Measurements from ENCODE around the gene NRARP.

The NRARP gene

DNA sequence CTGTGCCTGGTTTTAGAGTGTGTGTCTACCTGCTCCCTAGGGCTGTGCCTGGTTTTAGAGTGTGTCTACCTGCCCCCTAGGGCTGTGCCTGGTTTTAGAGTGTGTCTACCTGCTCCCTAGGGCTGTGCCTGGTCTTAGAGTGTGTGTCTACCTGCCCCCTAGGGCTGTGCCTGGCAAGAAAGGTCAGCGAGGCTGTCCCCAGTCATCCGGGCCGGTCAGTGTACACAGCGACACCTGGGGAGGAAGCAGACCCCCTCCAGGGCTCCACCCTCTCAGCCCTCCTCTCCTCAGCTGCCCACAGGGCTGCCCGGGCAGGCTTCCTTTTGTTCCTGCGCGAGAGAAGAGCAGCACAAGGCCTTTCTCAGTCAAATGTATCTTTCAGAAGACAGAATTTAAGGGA is 4.1 kb downstream of the NRARP start:
- no peak for DNase-seq

DNA sequence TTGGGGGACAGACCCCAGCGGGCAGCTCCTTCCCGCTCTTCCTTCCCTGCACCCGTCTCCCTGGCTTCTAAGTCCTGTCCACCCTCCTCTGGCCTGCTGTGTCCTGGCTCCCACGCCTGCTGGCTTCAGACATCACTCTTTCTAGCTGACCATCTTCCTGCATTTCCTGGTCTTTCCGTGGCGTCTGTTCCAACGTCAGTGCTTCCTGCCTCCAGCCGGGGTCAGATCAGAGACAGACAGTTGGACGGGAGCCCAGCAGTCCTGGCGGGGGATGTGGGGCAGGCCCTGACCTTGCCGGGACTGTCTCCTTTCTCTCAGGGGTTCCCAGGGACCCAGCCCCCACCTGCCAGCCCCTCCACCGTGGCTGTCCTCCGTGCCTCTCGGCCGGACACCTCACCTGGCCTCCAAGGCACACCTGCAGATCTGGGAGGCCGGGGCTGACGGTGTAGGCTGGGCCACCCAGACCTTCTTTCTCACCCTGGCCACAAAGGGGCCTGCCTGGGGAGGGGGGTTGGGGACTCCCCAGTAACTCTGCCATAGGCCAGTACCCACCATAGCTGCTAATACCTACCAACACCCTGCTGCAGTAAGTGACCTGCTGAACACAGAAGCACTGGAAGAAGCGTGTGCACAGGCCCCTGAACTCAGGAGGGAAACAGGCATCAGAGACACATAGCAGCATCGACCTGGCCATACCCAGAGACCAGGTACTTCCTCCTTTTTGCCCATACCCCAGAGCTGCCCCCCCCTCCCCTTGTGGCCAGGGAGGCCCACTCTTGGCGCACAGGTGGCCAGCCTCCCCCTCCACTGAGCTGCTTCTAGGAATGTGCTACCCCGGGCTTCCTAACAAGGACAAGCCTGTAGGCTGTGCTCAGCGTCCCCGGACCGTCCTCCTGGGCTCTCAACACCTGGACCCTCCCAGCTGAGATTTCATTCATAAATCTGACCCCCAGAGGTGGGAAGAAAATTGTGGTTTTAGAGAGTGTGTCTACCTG is 5.1 kb downstream of the NRARP start:
- no peak for DNase-seq

DNA sequence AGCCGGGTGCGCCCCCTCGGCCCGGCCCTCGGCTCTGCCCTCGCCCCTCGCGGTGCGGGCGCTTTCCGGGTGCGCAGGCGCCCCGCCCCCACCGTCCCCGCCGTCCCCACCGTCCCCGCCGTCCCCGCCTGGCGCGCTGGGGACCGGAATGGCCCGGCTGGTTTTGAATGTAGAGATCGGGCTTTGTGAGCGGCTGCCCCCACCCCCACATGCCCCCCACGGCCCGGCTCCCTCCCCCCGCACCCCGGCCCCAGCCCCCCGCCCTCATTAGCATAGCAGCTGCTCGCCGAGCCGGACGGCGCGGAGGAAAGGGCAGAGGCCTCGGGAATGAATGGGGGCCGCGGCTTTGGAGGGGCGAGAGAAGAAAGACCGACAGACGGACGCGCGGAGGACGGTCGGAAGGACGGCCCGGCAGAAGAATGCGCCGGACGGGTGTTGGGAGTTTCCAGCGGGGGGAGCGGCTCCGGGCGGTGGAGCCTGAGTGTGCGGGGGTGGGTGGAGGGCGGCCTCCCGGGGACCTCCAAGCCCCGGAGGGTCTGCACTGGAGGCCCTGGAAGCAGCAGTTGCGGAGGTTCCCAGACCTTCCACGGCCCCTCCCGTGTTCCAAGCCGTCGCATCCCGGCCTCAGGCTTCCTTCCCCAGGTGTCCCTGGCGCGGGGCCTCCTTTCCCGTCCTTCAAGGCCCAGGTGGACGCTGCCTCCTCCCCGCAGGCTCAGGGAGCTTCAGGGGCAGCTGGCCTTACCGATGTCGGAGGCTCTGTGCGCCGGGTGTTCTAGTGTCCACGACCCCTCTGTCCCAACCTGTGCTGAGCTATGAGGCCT is 6.0 kb downstream of the NRARP start:
- DNase-seq, result no peak

DNA sequence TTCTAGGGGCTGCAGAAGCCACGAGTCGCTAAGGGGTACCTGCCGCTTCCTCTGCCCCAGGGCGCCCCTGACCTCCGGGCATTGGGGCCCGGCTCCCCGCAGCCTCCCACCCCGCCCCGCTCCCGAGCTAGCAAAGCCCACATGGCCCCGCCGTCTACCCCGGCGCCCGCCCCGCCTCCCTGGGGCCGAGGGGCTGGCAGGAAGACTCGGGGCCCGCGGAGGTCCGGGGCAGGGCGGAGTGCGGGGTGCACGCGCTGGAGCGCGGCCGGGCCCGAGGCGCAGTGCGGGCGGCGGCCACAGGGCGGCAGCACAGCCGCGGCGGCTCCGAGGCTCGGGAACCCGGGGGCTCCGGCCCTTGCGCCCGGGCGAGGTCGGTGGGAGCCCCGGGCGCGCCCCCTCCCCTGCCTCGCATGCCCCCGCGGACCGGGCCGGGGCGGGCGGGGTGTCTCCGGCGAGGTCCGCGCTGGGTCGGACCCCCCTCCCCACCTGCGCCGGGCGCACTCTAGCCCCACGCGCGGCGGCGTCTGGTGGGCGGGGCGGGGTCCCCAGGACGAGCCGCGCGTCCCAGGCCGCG is 6.7 kb downstream of the NRARP start:
- peak; percentile 60 for DNase-seq

DNA sequence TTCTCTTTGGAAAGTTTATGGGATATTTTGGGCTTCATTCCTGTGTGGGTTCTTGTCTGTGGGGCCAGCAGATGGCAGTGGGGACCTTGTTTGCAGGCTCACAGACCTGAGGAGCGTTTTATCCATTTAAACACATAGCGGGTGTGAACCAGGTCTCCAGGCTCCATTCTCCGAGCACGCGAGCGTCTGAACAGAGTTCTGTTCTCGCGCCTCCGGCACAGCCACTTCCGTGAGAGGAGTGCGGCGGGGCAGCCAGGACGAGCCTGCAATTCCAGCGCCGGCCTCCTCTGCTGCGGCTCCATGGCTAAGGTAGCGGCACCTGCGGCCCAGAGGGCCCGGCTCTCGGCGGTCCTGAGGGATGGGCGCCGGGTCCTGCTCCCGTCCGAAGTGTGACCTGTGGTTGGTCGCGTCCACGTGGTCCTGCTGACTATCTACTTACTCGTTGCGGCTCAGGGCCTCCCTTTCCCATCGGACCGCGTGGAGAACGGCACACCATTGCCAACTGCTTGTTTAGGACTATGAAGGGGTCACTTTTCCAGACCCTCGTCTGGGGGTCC is 7.3 kb downstream of the NRARP start:
- peak; percentile 13 for DNase-seq

DNA sequence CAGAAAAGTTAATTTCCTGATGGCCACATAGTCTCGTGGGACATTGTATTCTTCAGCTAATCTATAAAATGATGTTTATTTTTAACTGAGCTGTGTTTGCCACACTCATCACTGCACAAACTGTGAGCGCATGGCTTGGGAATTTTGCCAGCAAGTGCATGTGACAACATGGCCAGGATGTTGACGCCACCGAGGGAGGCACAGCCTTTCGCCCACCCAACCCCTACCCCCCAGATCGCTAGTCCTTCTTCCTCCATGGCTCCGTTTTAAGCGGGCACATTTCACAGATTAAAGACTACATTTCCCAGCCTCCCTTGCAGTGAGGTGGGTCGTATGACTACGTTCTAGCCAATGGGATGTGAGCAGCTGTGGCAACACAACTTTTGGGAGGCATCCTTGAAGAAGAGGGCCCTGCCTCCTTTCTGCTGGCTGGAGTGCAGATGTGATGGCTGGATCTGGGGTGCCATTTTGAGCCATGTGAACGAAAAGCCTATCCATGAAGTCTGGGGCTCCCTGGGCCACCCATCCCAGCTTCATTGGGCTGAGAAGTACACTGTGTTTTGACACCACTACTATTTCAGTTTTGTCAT is 7.9 kb downstream of the NRARP start:
- peak; percentile 41 for DNase-seq

DNA sequence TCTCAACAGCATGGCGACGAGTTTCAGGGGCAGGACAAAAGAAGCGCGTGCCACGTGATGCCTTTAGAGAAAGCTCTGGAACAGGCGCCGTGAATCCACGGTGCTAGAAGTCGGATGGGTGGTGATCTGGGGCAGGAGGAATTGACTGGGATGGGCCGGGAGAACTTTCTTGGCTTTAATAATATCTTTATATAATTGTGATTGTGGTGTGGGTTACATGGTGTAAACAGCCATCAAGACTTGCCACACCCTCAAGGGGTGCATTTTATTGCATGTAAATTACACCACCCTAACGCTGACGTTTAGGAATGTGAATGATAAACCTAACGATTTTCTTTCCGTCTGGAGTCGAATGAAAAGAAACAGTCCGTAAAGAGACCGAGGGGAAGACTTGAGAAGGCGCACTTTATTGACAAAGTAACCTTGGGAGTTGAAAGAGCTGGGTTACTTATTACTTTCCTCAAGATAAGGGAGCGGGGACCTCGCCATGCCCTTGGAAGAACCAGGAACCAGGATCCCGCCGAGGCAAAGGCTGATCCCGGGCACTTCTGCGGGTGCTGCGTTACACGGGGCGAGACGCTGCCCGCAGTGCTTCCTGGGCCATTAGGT is 8.5 kb downstream of the NRARP start:
- no peak for DNase-seq

DNA sequence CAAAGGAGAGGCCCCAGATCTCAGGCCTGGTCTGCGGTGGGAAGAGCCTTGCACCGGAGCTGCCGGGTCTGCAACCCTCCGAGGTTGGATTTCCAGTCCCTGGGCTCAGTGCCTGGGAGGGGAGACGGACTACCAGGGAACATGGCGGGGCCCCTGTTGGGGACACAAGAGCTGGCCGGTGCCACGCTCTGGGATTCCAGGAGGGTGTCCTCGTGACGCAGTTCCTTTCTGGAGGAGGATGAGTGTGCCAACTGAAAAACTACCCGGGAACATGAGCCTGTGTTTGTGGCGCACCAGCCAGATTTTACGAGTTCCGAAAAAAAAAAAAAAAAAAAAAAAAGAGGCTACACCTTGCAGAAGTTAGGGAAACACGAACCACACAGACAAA is 9.0 kb downstream of the NRARP start:
- no peak for DNase-seq

DNA sequence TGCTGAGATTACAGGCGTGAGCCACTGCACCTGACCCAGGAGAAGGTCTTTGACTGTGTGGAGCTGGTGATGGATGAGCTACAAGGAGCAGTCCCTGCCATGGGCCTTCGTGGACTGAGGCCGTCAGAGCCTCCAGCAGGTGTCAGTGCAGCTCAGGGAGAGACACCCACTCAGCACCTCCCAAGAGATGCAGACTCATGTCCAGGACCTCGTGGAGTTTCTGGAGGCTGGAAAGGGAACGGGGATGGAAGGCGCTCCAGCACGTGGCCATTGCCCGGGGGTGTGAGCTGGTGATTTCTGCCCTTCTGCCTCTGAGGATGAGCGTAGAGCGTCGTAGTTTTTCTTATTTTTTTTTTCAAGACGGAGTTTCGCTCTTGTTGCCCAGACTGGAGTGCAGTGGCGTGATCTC is 15.1 kb downstream of the NRARP start:
- no peak for DNase-seq

DNA sequence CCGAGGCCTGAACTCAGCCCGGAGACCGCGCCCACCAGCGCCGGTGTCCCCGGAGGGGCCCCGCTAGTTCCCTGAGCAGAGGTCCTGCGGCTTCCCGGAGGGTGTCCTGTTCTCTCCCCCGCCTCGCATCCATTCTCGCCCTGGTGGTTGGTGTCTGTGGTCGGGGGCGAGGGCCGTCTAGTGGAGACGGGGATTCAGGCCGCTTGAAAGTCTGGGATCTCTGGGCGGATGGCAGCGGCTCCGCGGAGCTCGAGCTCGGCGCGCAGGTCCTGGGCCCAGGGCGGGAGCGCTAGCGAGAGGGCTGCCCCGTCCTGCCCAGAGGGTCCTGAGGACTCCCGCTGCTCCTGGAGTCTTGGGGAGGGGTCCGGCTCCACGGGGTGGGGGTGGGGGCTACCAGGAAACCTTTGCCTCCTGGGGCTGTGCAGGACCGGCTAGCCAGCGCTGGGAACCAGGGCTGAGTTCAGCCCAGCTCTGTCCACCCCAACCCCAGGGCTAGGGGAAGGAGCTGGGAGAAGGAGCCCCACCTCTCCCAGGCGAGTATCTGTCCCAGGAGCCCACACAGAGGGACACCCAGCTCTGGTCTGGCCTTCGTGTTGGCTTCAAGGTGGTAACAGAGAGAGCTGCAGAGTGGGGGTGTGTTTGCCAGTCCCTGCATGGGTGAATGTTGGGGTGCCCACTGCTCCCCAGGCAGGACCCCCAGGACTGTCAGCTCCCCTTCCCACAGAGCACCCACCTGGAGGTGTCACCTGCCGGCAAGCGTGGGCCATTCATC is 20.5 kb downstream of the NRARP start:
- no peak for DNase-seq

DNA sequence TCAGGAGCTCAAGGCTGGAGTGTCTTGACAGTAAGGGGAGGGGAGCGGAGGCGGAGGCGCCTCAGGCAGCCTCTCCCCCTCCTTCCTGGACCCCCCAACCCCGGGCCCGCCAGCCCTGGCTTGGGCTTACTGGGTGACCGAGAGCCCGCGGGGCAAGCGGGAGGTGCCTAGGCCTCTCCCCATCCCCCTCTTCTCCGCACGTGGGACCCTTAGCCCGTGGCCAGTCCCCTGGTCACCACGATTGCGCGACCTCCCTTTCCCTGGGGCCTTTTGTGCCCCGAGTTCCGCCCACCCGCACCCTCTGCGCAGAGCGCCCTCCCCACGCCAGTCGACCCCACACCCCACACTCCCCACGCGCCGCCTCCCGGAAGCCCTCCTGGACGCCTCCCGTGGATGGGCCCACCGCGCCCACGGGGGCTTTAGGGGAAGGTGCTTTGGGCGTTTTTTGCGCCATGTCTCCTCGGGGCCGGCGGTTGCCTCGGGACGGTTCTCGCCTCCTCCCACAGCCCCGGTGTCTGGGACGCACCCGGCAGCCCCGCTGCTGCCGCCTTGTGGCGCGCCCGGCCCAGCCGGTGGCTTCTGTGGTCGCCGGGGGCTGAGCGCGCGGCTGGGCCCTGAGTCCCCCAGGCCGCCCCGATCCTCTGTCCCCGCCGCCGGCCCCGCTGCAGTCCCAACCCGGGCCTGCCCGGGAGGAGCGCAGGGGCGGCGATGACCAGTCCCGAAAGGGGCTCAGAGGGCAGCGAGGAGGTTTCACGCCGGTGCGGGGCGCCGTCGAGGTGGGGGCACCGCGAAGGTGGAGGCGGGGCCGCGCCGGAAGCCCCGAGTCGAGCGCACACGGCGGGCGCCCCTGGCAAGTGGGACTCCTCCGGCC is 21.4 kb downstream of the NRARP start:
- DNase-seq, result peak; percentile 21

DNA sequence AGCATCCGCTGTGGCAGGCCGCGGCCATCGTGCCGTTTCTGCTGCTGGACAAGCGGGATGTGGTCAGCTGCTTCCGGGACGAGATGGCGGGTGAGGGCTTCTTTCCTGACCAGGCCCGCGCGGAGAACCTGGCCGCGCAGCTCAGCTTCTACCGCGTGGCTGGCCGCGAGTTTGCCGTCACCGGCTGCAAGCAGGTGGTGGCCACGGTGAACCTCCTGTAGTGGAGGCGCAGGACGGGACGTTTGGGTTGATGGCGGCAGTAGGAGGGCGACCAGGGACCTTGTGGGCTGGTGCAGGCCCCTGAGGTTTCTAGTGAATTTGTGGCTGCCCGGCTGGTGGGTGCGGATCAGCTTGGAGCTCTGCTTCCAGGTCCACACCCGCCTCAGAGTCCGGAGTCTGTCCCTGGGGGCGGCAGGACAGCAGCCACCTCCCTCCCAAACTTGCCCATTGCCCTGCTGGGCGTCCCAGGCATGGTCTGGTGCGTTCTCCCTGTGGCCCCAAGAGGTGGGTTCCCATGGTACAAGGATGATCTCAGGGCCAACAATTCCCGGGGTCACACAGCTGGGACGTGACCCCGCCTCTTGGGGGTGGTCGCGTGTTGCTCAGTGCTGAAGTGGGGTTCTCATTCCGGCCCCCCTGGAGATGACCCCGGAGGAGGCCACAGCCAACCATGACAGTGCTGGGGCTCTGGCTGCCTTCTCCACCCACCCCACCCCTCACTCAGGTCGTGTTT is 22.2 kb downstream of the NRARP start:
- no peak for DNase-seq

DNA sequence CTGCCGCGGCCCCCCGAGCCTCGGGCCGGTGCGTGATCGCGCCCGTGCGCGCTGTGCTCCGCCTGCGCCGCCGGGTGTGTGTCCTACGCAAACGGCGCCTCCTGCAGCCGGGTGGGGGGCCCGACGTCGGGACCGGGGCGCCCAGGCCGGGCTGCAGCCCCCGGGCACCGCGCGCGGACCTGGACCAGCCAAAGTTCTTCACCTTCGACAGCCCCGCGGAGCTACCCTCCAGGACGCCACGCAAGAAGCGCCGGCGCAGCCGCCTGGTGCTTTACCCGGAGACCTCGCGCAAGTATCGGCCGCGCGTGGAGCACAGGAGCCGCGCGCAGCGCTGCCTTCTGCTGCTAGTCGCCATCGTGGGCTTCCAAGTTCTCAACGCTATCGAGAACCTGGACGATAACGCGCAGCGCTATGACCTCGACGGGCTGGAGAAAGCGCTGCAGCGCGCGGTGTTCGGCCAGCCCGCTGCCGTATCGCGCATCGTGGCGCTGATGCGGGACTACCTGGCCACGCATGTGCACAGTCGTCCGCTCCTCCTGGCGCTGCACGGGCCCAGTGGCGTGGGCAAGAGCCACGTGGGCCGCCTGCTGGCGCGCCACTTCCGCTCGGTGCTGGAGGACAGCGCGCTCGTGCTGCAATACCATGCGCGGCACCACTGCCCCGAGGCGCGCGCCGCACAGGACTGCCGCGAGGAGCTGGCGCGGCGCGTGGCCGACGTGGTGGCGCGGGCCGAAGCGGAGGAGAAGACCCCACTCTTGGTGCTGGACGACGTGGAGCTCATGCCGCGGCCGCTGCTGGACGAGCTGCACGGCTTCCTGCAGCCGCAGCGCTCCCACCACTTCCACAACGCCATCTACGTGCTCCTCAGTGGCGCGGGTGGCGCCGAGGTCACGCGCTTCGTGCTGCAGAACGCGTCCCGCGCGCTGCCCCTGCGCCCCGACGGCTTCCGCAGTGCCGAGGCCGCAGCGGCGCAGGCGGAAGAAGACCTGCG is 23.1 kb downstream of the NRARP start:
- DNase-seq, result no peak

DNA sequence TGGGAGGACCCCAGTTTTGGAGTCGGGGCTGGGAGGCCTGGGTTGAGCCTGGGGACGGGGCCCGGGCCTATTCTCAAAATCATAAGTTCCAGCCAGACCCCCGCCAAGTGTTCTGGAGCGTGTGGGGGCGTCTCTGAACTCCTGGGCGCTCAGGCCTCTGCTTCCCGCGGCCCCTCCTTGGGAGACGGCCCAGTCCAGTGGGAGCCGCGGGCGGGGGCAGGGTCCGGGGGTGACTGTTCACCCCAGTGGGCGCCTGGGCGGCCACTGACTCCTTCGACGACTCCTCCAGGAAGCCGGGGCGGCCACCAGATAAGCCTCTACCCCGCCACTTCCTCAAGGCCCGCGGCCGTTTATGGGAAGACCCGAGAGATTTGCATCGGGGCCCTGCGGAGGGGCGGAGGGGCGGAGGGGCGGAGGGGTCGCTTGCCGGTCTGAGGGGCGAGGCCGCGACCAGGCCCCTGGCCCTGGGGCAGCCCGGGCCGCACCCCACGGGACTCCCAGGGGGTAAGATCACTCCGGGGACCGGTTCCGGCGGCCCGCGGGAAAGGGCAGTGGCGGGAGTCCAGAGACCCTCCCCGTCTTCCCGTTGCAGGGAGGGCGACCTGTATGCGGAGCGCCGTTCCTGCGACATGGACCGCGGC is 23.9 kb downstream of the NRARP start:
- DNase-seq, result peak; percentile 60

DNA sequence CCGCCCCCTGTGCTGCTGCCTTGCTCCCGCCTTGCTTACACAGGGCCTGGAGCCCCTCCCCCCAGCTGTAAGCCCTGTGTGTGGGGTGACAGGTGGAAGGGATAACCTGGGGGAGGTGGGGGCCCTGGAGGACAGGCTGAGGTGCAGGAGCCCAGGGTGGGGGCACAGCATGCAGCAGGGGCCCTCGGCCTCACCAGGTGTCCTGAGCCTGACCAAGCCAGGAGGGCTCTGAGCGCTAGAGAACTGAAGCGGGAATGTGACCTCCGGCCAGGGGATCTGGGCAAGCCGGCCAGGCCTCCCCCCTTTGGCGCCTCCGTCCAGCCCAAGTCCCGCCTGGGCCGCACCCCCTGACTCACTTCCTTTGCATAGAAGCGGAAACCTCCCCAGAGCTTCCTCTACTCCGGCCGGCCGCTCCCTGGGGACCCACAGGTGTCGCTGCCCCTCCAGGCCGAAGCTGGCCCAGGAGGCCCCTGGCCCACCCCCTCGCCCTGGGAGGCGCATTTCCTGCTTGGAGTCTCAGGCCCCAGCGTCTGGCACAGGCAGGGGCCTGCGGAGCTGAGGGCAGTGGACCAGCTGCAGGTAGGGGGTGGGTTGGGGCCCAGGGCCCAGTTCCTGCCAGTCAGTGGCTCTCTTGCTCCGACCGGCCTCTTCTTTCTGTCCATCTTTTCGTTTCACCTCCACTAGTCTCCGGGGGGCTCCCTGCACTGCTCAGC is 24.6 kb downstream of the NRARP start, which contains the start of gene TOR4A:
Gene TOR4A (plus strand): TSS at position 398 of the 713 bp plus-strand sequence. CDS start 964 bp downstream, outside the sequence.
- DNase-seq, result peak; percentile 87

DNA sequence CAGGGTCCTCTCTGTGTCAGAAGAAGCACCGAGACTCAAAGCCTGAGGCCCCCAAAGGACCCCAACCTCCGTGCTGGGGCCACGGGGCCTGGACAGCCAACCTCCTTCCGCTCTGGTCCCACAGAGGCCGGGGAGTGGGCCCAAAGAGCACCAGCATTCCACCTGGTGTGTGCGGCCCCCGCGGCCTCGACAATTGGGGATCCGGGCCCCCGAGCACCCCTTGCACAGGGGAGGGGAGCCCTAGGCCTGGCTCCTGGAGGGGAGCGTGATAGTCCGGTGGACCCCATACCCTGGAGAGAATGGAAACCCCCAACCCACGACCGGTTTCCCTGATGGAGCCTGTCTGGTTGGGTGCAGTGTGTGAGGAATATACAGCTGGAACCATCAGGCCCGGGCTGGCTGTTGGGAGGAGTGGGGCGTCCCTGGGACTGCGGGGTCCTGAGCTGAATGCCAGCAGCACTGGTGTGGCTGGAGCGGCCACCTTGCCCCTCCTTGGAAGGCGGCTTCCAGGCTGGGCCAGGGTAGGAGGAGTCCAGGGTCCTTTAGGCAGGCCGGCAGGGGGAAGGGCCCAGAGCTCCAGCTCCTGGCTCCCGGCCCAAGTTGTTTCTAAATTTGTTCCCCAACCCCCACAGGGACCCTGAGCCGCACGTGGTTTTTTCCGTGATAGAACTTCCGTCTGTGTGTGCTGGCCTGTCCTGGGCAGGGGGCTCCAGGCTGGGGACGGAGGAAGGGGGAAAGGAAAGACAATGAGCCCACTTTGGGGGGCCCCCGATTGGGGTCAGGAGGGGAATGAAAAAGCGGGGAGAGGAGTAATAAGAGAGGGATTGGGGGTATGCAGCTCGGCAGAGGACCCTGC is 25.4 kb downstream of the NRARP start:
- peak; percentile 23 for DNase-seq
